GM12878 (cell line): Measurements from ENCODE around the gene POLA1. TPM values are rescaled to one million over a fixed set of nuclear protein-coding genes. Genes with fewer than 3 reads are reported as not detected.

Experiments
- ATAC-seq: fragments of 200-7000 bp; cut with Tn5 transposase; 3 replicates; pipeline ENCODE4 v1.9.1; 2020; ENCODE audit warnings: mild to moderate bottlenecking, moderate library complexity
- BruUV-seq: library from RNA; stranded (reverse); fragments of 400-500 nt; replicated peaks from 2 replicates; lab custom pipeline; 2021; lab: Mats Ljungman, UMichigan
- CTCF ChIA-PET: fragments of 300-600 bp; sonication (Branson Sonifier 250); formaldehyde crosslinking; extraction: SDS; loops from one replicate; lab custom pipeline; 2021; ENCODE audit warnings: inconsistent platforms; lab: Yijun Ruan, JAX
- POLR2A ChIA-PET: fragments of 350-600 bp; formaldehyde crosslinking; extraction: SDS; loops from one replicate; lab custom pipeline; 2021; ENCODE audit warnings: inconsistent platforms; lab: Charles Lee
- RAD21 ChIA-PET: fragments of 300-600 bp; sonication (Branson Sonifier 250); formaldehyde crosslinking; loops from one replicate; lab custom pipeline; 2023; ENCODE audit warnings: antibody characterized with exemption; ENCODE audit not compliant: unreplicated experiment; lab: Charles Lee
- SMC1A ChIA-PET: fragments of 300-600 bp; sonication (Branson Sonifier 250); formaldehyde crosslinking; loops from one replicate; lab custom pipeline; 2023; ENCODE audit not compliant: unreplicated experiment, uncharacterized antibody; lab: Charles Lee
- DNase-seq: peaks from one replicate; pipeline ENCODE4 v3.0.0-alpha.2; 2011; ENCODE audit warnings: low read depth, low spot score
- FAIRE-seq: peaks from 3 replicates; lab custom pipeline; 2011; peaks lifted over from hg19 to GRCh38; lab: Jason Lieb, UNC
- H2AFZ ChIP-seq: 2 replicates; pipeline ENCODE4 v1.6.0; 2011; ENCODE audit warnings: low read depth, low read length, control low read depth; ENCODE audit not compliant: control insufficient read depth
- H3K27ac ChIP-seq: 2 replicates; pipeline ENCODE4 v1.5.1; 2011; ENCODE audit warnings: control low read depth; ENCODE audit not compliant: control insufficient read depth, insufficient read depth
- H3K27me3 ChIP-seq, 2 experiments: replicated peaks in 1 of 2; 2 replicates each; pipeline versions ENCODE4 v1.6.0 to v1.6.1; 2011; ENCODE audit warnings: low read length in 1 of 2; ENCODE audit not compliant: control insufficient read depth in 2 of 2, insufficient read depth in 2 of 2
- H3K36me3 ChIP-seq, 2 experiments: 2 replicates each; pipeline ENCODE4 v1.5.1; 2011; ENCODE audit warnings: low read length in 1 of 2; ENCODE audit not compliant: control insufficient read depth in 2 of 2, insufficient read depth in 2 of 2
- H3K4me1 ChIP-seq: 2 replicates; pipeline ENCODE4 v1.6.1; 2011; ENCODE audit warnings: mild to moderate bottlenecking, low read length, moderate library complexity, mixed read lengths; ENCODE audit not compliant: control insufficient read depth, insufficient read depth
- H3K4me2 ChIP-seq: 2 replicates; pipeline ENCODE4 v1.6.0; 2011; ENCODE audit warnings: control low read depth; ENCODE audit not compliant: control insufficient read depth, insufficient read depth
- H3K4me3 ChIP-seq: fragments of 200-600 bp; sonication (generic); 2 replicates; pipeline ENCODE4 v1.5.1; 2016
- H3K79me2 ChIP-seq: 2 replicates; pipeline ENCODE4 v1.6.0; 2011; ENCODE audit warnings: low read length; ENCODE audit not compliant: control insufficient read depth, insufficient read depth
- H3K9ac ChIP-seq: 2 replicates; pipeline ENCODE4 v1.8.0; 2011; ENCODE audit warnings: low read length, control low read depth, mixed read lengths; ENCODE audit not compliant: control insufficient read depth, insufficient read depth
- H3K9me3 ChIP-seq: replicated peaks from 3 replicates; pipeline ENCODE4 v1.5.1; 2011; ENCODE audit warnings: mild to moderate bottlenecking, low read length; ENCODE audit not compliant: control insufficient read depth, insufficient read depth
- H4K20me1 ChIP-seq: 2 replicates; pipeline ENCODE4 v1.6.0; 2011; ENCODE audit not compliant: control insufficient read depth, insufficient read depth
- ATF3 ChIP-seq: IDR thresholded peaks from 2 replicates; pipeline ENCODE4 v1.6.1; 2011; ENCODE audit warnings: low read depth, mild to moderate bottlenecking, low read length, moderate library complexity, borderline replicate concordance; ENCODE audit errors: extremely low read depth
- EED ChIP-seq: sonication (generic); IDR thresholded peaks from 2 replicates; pipeline ENCODE4 v1.6.1; 2016; ENCODE audit warnings: antibody characterized with exemption, low read depth
- JUNB ChIP-seq: IDR thresholded peaks from 2 replicates; pipeline ENCODE4 v1.6.1; 2016; ENCODE audit warnings: antibody characterized with exemption, mild to moderate bottlenecking
- MLLT1 ChIP-seq: fragments of 450-650 bp; IDR thresholded peaks from 2 replicates; pipeline ENCODE4 v1.6.1; 2016; ENCODE audit warnings: mild to moderate bottlenecking
- MYB ChIP-seq: fragments of 150-350 bp; IDR thresholded peaks from 2 replicates; pipeline ENCODE4 v1.6.1; 2014; ENCODE audit warnings: mild to moderate bottlenecking, low read depth, low read length, borderline replicate concordance
- PAX5 ChIP-seq: IDR thresholded peaks from 2 replicates; pipeline ENCODE4 v1.6.1; 2011; ENCODE audit warnings: low read depth, low read length, borderline replicate concordance
- SKIL ChIP-seq: fragments of 450-650 bp; IDR thresholded peaks from 2 replicates; pipeline ENCODE4 v1.6.1; 2017; ENCODE audit warnings: mild to moderate bottlenecking, low read depth, inconsistent platforms; ENCODE audit not compliant: poor library complexity, severe bottlenecking
- SUZ12 ChIP-seq: fragments of 200-600 bp; sonication (generic); IDR thresholded peaks from one replicate; pipeline ENCODE4 v1.6.1; 2018; ENCODE audit warnings: antibody characterized with exemption, mild to moderate bottlenecking; ENCODE audit not compliant: unreplicated experiment
- ZBTB11 ChIP-seq: fragments of 450-650 bp; formaldehyde crosslinking; IDR thresholded peaks from 2 replicates; pipeline ENCODE4 v1.5.0; 2022; ENCODE audit warnings: mild to moderate bottlenecking, missing genetic modification characterization
- WGBS: methylation state at CpG from one replicate; pipeline ENCODE4 v1.1.6; 2016; ENCODE audit warnings: low lambda C conversion rate; ENCODE audit not compliant: insufficient replicate concordance, insufficient coverage; ENCODE audit errors: missing lambda C conversion rate; 5-methylcytosine and 5-hydroxymethylcytosine counted together
- in situ Hi-C: fragments of 300-500 bp; cut with MboI; formaldehyde crosslinking; loops from 9 replicates; pipeline ENCODE4 v1.14.3; 2018; ENCODE audit warnings: mixed read lengths
- intact Hi-C: fragments of 100-400 bp; cut with micrococcal nuclease; formaldehyde crosslinking; loops from one replicate; pipeline ENCODE4 v1.14.2; 2022; ENCODE audit not compliant: unreplicated experiment
- polyA plus RNA-seq, 11 experiments: library from polyadenylated mRNA; depleted of rRNA in 4 of 11; unstranded in 6 of 11; stranded (reverse) in 5 of 11; fragments of >200 nt; fragmentation: Nextera tagmentation in 4 of 11; fragmentation: Illumina TruSeq in 1 of 11; extraction: Ambion mirVana in 4 of 11; extraction: Trizol in 1 of 11; gene quantifications; 1 replicate in 1 of 11; 2 replicates in 10 of 11; pipeline versions ENCODE4 v1.2.1 to v1.2.3, GENCODE V29; 2011 to 2016; ENCODE audit warnings: inconsistent platforms in 2 of 11, missing spikeins in 2 of 11, low read depth in 1 of 11
- total RNA-seq, 4 experiments: library from RNA; depleted of rRNA in 3 of 4; stranded (reverse); fragments of >200 nt in 3 of 4; fragmentation: Illumina TruSeq in 1 of 4; extraction: Trizol in 1 of 4; gene quantifications; 2 replicates each; pipeline versions ENCODE4 v1.2.1 to v1.2.3, GENCODE V29; 2013 to 2021

The POLA1 gene
- total and polyA plus RNA-seq, 10 of the 15 experiments (the other 5 are each of a cell fraction or from before 2014, with no cell fraction given): 6.5 to 34.7 (median 24.8) TPM

GRCh38 chrX:24799078-24799477, 105.4 kb downstream of the POLA1 start:
- no peak for TF ChIP-seq ATF3
- Histone ChIP-seq H3K4me3 (no peak overlapping the region), H3K79me2 (no peaks in the 10 kb centered on the region), H4K20me1 (no peaks in the 10 kb centered on the region), H2AFZ (no peak overlapping the region), H3K27me3 (no peaks in the 10 kb centered on the region), H3K9me3 (no peaks in the 10 kb centered on the region), H3K36me3 (no peaks in the 10 kb centered on the region; a peak in 2 of 4 replicates), H3K4me2 (no peak overlapping the region), H3K9ac (no peak overlapping the region), H3K27ac (no peak overlapping the region), H3K4me1 (no peaks in the 10 kb centered on the region)
- SMC1A ChIA-PET: interaction anchor here (0.9 to 1.0 kb wide), 3 partner anchors 10 to 403 kb away, joined by 3 read pairs; no protein-coding TSS in a partner anchor
- in situ Hi-C loops: no loop called here
- intact Hi-C loops: no loop called here
- RAD21 ChIA-PET: no interaction called here
- DNase-seq: no peak
- CTCF ChIA-PET: interaction anchor here (0.6 kb wide), 1 partner anchor 19 kb away, joined by 3 read pairs; no protein-coding TSS in a partner anchor
- BruUV-seq: no TSS peak
- no peak for FAIRE-seq
- POLR2A ChIA-PET: no interaction called here
- ATAC-seq: no peak
- WGBS: 69% methylated on average over 4 of the region's 4 CpGs

GRCh38 chrX:24799565-24799964, 105.8 kb downstream of the POLA1 start:
- FAIRE-seq (no peak), ATAC-seq (no peak), DNase-seq (no peak)
- ChIA-PET RAD21 (no interaction called here), POLR2A (no interaction called here), SMC1A (interaction anchor here (0.9 to 1.0 kb wide), 2 partner anchors 39 to 404 kb away, joined by 3 read pairs; no protein-coding TSS in a partner anchor), CTCF (no interaction called here)
- H3K27me3 ChIP-seq: no peaks in the 10 kb centered on the region
- in situ Hi-C loops (no loop called here), intact Hi-C loops (no loop called here)
- H3K9ac ChIP-seq: no peak overlapping the region
- no TSS peak for BruUV-seq
- no peaks in the 10 kb centered on the region; a peak in 2 of 4 replicates for H3K36me3 ChIP-seq
- WGBS: 26% methylated on average over 2 of the region's 2 CpGs
- H3K9me3 ChIP-seq: no peaks in the 10 kb centered on the region
- no peaks in the 10 kb centered on the region for H4K20me1 ChIP-seq
- H3K79me2 ChIP-seq: no peaks in the 10 kb centered on the region
- no peak overlapping the region for H3K27ac ChIP-seq
- H3K4me3 ChIP-seq: no peak overlapping the region
- H3K4me2 ChIP-seq: no peak overlapping the region
- H3K4me1 ChIP-seq: no peaks in the 10 kb centered on the region
- H2AFZ ChIP-seq: no peak overlapping the region
- no peak for TF ChIP-seq SKIL
- no peak for TF ChIP-seq MLLT1
- no peak for TF ChIP-seq EED
- no peak for TF ChIP-seq PAX5
- no peak for TF ChIP-seq SUZ12
- TF ChIP-seq ZBTB11 (CRISPR knock-in tag): no peak
- TF ChIP-seq MYB: no peak
- TF ChIP-seq JUNB: no peak
